ENCODE results near the gene ANKH.

Gene ANKH

DNA sequence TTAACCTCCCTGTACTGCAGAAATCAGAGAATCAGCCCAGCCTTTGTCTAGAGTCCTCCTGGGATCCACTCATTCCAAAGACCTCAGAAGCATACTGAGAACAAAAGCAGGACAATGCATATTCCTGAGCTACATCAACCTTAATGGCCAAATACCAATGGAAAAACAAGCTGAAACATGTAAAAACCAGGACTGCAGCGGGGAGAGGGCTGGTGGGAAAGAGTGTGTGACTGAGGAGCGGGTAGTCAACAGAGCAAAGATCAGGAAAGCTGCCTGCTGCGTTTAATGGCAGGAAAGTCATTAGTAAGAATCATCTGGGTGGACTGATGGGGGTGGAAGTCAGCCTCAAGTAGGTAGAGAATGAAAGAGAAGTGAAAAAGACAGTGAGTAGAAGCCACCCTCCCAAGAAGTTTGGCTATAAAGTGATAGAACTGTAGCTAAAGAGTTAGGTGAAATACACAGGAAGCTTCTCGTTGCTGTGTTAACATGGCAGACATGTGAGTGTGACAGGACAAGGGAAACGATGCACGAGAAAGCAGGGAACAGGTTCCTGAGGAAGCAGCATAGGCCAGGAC is 119.0 kb downstream of the ANKH start:
- Histone ChIP-seq H3K56ac (ENCODE audit: low read length) (no peak overlapping the region), H3K4me3 (ENCODE audit: low read length) (no peak overlapping the region), H4K5ac (ENCODE audit: low read length) (no peak overlapping the region), H3K4ac (ENCODE audit: low read depth, low read length) (no peak overlapping the region), H3K27me3 (ENCODE audit: insufficient read depth, low read length, poor library complexity) (no peaks in the 10 kb centered on the region), H3K79me1 (ENCODE audit: low read length) (no peaks in the 10 kb centered on the region), H3K79me2 (ENCODE audit: control insufficient read depth, insufficient read depth, low read length) (no peaks in the 10 kb centered on the region), H2BK15ac (replicated peaks; ENCODE audit: low read depth) (no peak overlapping the region), H3K18ac (ENCODE audit: low read length) (no peak overlapping the region), H3K4me2 (ENCODE audit: low read length) (no peak overlapping the region), H3K27ac (ENCODE audit: low read depth, low read length) (no peak overlapping the region), H3K9ac (ENCODE audit: low read length) (no peak overlapping the region), H3K36me3 (ENCODE audit: control insufficient read depth, insufficient read depth, low read length) (no peaks in the 10 kb centered on the region), H3K4me1 (ENCODE audit: control insufficient read depth, low read depth, low read length) (no peaks in the 10 kb centered on the region), H2BK120ac (ENCODE audit: low read depth, low read length) (no peak overlapping the region), H4K8ac (ENCODE audit: low read depth, low read length) (no peak overlapping the region), H2BK5ac (ENCODE audit: low read length) (no peak overlapping the region), H2AK5ac (ENCODE audit: low read length) (no peak overlapping the region), H3K23ac (ENCODE audit: low read length) (peak overlapping the region; percentile 11)
- WGBS (ENCODE audit: extremely low coverage, insufficient coverage, low lambda C conversion rate), result no CpG with 5 or more reads among the region's 6 CpGs
- DNase-seq, result peak; percentile 35

DNA sequence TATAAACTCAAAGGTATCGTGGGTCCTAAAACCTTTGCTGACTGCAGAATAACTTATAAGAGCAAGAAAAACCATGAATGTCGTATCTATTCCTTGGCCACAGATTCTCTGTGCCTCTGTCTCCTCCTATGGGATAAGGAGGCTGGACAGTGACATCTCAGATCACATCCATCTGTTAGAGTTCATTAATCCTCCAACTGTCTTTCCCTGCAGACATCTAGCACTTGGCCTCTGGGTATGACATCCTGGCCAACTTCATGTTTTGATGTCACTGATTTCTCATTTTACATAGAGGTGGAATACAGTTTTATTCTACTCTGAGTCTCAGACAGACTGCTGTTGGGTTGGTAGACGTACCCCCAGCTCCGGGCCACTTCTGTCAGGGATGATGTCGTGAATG is 120.9 kb downstream of the ANKH start:
- H3K9ac ChIP-seq (ENCODE audit: low read length), result no peak overlapping the region
- H3K79me1 ChIP-seq (ENCODE audit: low read length), result no peaks in the 10 kb centered on the region
- no peak overlapping the region for H3K4ac ChIP-seq (ENCODE audit: low read depth, low read length)
- no peaks in the 10 kb centered on the region for H3K4me1 ChIP-seq (ENCODE audit: control insufficient read depth, low read depth, low read length)
- no peaks in the 10 kb centered on the region for H3K36me3 ChIP-seq (ENCODE audit: control insufficient read depth, insufficient read depth, low read length)
- no peak overlapping the region for H4K5ac ChIP-seq (ENCODE audit: low read length)
- H2BK15ac ChIP-seq (replicated peaks; ENCODE audit: low read depth), result no peak overlapping the region
- no CpG with 5 or more reads among the region's 5 CpGs for WGBS (ENCODE audit: extremely low coverage, insufficient coverage, low lambda C conversion rate)
- H3K18ac ChIP-seq (ENCODE audit: low read length), result no peak overlapping the region
- H3K4me3 ChIP-seq (ENCODE audit: low read length), result no peak overlapping the region
- no peak overlapping the region for H2BK120ac ChIP-seq (ENCODE audit: low read depth, low read length)
- H3K56ac ChIP-seq (ENCODE audit: low read length), result no peak overlapping the region
- H3K27me3 ChIP-seq (ENCODE audit: insufficient read depth, low read length, poor library complexity), result no peaks in the 10 kb centered on the region
- no peak overlapping the region for H3K27ac ChIP-seq (ENCODE audit: low read depth, low read length)
- H2AK5ac ChIP-seq (ENCODE audit: low read length), result no peak overlapping the region
- no peak overlapping the region for H3K4me2 ChIP-seq (ENCODE audit: low read length)
- no peaks in the 10 kb centered on the region for H3K79me2 ChIP-seq (ENCODE audit: control insufficient read depth, insufficient read depth, low read length)
- H2BK5ac ChIP-seq (ENCODE audit: low read length), result no peak overlapping the region
- no peak for DNase-seq
- H4K8ac ChIP-seq (ENCODE audit: low read depth, low read length), result no peak overlapping the region
- no peak overlapping the region for H3K23ac ChIP-seq (ENCODE audit: low read length)

DNA sequence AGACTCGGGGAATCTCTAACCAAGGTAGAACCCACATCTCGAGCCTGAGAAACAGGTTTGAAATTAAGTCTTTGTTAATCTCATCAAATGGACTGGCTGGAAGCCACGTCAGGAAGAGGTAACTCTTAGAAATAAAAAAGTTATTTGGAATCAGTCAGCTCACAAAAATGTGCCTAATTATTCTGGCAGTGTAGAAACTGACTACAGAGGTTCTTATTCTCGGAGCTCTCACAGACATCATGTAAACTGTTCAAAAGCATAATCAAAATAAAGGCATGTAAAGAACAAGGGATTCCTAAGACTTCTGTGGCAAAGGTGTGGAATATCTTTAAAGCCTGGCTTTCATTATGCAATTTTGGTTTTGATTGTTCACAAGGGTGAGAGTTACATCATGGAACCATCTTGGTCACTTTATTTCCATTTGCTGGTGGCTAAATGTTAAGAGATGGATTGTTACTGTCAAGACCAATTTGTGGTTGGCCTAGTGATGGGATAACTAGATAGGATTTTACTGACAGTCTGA is 121.9 kb downstream of the ANKH start:
- no peak overlapping the region for H2AK5ac ChIP-seq (ENCODE audit: low read length)
- H3K4me2 ChIP-seq (ENCODE audit: low read length), result no peak overlapping the region
- H3K36me3 ChIP-seq (ENCODE audit: control insufficient read depth, insufficient read depth, low read length), result no peaks in the 10 kb centered on the region
- no peak overlapping the region for H3K4me3 ChIP-seq (ENCODE audit: low read length)
- no peaks in the 10 kb centered on the region for H3K27me3 ChIP-seq (ENCODE audit: insufficient read depth, low read length, poor library complexity)
- H3K18ac ChIP-seq (ENCODE audit: low read length), result no peak overlapping the region
- no peak overlapping the region for H2BK5ac ChIP-seq (ENCODE audit: low read length)
- WGBS (ENCODE audit: extremely low coverage, insufficient coverage, low lambda C conversion rate), result no CpG with 5 or more reads among the region's 4 CpGs
- H2BK120ac ChIP-seq (ENCODE audit: low read depth, low read length), result no peak overlapping the region
- H3K27ac ChIP-seq (ENCODE audit: low read depth, low read length), result no peak overlapping the region
- H3K23ac ChIP-seq (ENCODE audit: low read length), result no peak overlapping the region
- H3K79me2 ChIP-seq (ENCODE audit: control insufficient read depth, insufficient read depth, low read length), result no peaks in the 10 kb centered on the region
- no peak overlapping the region for H3K9ac ChIP-seq (ENCODE audit: low read length)
- no peaks in the 10 kb centered on the region for H3K79me1 ChIP-seq (ENCODE audit: low read length)
- H3K4me1 ChIP-seq (ENCODE audit: control insufficient read depth, low read depth, low read length), result no peaks in the 10 kb centered on the region
- H2BK15ac ChIP-seq (replicated peaks; ENCODE audit: low read depth), result no peak overlapping the region
- H4K5ac ChIP-seq (ENCODE audit: low read length), result no peak overlapping the region
- no peak overlapping the region for H4K8ac ChIP-seq (ENCODE audit: low read depth, low read length)
- no peak overlapping the region for H3K4ac ChIP-seq (ENCODE audit: low read depth, low read length)
- H3K56ac ChIP-seq (ENCODE audit: low read length), result no peak overlapping the region
- DNase-seq, result no peak

DNA sequence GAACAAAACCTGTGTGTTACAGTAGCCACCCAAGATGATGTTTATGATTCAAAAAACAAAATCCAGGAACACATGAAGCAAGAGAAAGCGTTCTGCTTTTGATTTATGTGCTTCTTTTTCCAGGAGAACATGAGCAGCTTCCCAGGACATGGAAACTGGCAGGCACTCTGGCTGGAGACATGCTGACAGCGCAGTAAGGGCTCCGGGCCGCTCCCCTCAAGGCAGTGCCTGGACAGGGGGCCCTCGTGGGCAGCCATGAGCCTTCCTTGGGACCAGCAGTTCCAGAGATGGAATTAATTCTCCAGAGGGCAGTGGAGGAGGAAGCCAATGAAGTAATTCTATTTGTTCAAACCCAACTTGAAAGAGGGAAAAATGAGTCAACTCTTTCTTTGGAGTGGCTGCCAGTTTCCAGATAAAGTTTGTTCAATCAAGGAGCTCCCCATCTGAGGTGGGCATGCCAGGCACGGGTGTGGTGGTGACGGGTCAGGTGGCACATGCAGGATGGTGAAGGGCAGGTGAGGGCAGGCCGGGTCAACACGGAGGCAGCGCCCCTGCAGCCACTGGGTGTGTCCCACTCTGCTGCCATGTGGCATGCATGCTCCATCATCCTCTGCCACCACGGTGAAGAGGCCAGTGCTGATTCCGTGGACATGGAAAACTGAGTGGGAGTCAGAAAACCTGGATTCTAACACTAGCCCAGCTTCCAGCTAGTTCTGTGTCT is 123.2 kb downstream of the ANKH start:
- Histone ChIP-seq H3K4me3 (ENCODE audit: low read length) (no peak overlapping the region), H3K79me2 (ENCODE audit: control insufficient read depth, insufficient read depth, low read length) (no peaks in the 10 kb centered on the region), H3K9ac (ENCODE audit: low read length) (no peak overlapping the region), H3K56ac (ENCODE audit: low read length) (no peak overlapping the region), H3K4me1 (ENCODE audit: control insufficient read depth, low read depth, low read length) (no peaks in the 10 kb centered on the region), H3K36me3 (ENCODE audit: control insufficient read depth, insufficient read depth, low read length) (no peaks in the 10 kb centered on the region), H3K27ac (ENCODE audit: low read depth, low read length) (no peak overlapping the region), H3K4ac (ENCODE audit: low read depth, low read length) (no peak overlapping the region), H3K4me2 (ENCODE audit: low read length) (no peak overlapping the region), H3K18ac (ENCODE audit: low read length) (no peak overlapping the region), H3K27me3 (ENCODE audit: insufficient read depth, low read length, poor library complexity) (no peaks in the 10 kb centered on the region), H3K23ac (ENCODE audit: low read length) (no peak overlapping the region), H4K5ac (ENCODE audit: low read length) (no peak overlapping the region), H2BK15ac (replicated peaks; ENCODE audit: low read depth) (no peak overlapping the region), H3K79me1 (ENCODE audit: low read length) (no peaks in the 10 kb centered on the region), H4K8ac (ENCODE audit: low read depth, low read length) (no peak overlapping the region), H2AK5ac (ENCODE audit: low read length) (no peak overlapping the region), H2BK120ac (ENCODE audit: low read depth, low read length) (no peak overlapping the region), H2BK5ac (ENCODE audit: low read length) (no peak overlapping the region)
- DNase-seq, result no peak
- WGBS (ENCODE audit: extremely low coverage, insufficient coverage, low lambda C conversion rate), result no CpG with 5 or more reads among the region's 12 CpGs

DNA sequence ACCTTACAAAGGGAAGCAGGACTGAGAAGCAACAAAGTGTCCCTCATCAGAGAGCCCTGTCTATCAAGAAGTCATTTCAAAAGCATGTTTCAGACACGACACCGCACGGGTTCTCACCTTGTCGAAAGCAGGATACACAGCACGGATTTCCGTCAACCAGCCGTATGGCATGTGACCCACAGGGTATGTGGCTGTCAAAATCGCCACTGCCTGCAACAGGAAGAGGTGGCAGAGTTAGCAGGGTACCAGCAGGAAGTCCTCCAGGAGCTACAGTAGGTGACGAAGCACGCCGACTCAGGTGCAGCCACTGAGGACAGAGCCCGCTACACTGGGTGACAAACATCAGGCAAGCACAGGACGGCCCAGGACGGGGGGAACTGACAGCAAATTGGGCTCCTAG is 125.8 kb downstream of the ANKH start:
- Histone ChIP-seq H3K4me1 (ENCODE audit: control insufficient read depth, low read depth, low read length) (no peaks in the 10 kb centered on the region), H3K23ac (ENCODE audit: low read length) (no peak overlapping the region), H4K5ac (ENCODE audit: low read length) (no peak overlapping the region), H2BK5ac (ENCODE audit: low read length) (no peak overlapping the region), H3K27me3 (ENCODE audit: insufficient read depth, low read length, poor library complexity) (no peaks in the 10 kb centered on the region), H2AK5ac (ENCODE audit: low read length) (no peak overlapping the region), H4K8ac (ENCODE audit: low read depth, low read length) (no peak overlapping the region), H3K9ac (ENCODE audit: low read length) (no peak overlapping the region), H3K4me2 (ENCODE audit: low read length) (no peak overlapping the region), H3K27ac (ENCODE audit: low read depth, low read length) (no peak overlapping the region), H3K79me2 (ENCODE audit: control insufficient read depth, insufficient read depth, low read length) (no peaks in the 10 kb centered on the region), H3K56ac (ENCODE audit: low read length) (no peak overlapping the region), H3K36me3 (ENCODE audit: control insufficient read depth, insufficient read depth, low read length) (no peaks in the 10 kb centered on the region), H2BK120ac (ENCODE audit: low read depth, low read length) (no peak overlapping the region), H3K79me1 (ENCODE audit: low read length) (no peaks in the 10 kb centered on the region), H3K18ac (ENCODE audit: low read length) (no peak overlapping the region), H3K4ac (ENCODE audit: low read depth, low read length) (no peak overlapping the region), H2BK15ac (replicated peaks; ENCODE audit: low read depth) (no peak overlapping the region), H3K4me3 (ENCODE audit: low read length) (no peak overlapping the region)
- WGBS (ENCODE audit: extremely low coverage, insufficient coverage, low lambda C conversion rate), result no CpG with 5 or more reads among the region's 14 CpGs
- no peak for DNase-seq
